HEK293 (cell line): Measurements from ENCODE around the gene FOXF1.

Source experiments
- CTCF ChIA-PET: fragments of 350-600 bp; formaldehyde crosslinking; extraction: SDS; loops from one replicate; lab custom pipeline; 2021; ENCODE audit warnings: antibody characterized with exemption; lab: Yijun Ruan, JAX
- POLR2A ChIA-PET: fragments of 300-600 bp; formaldehyde crosslinking; extraction: SDS; loops from one replicate; lab custom pipeline; 2020; ENCODE audit warnings: antibody characterized with exemption, inconsistent platforms; lab: Yijun Ruan, JAX
- H3K27ac ChIP-seq: fragments of 200-500 bp; sonication (Bioruptor generic); 2 replicates; pipeline ENCODE4 v1.5.1; 2014; ENCODE audit warnings: low read depth, low read length, control low read depth, inconsistent platforms; ENCODE audit errors: extremely low read depth
- H3K36me3 ChIP-seq, 2 experiments: fragments of 200-500 bp in 1 of 2; sonication (Bioruptor generic) in 1 of 2; 1 replicate in 1 of 2; 2 replicates in 1 of 2; pipeline ENCODE4 v1.5.1; 2014 to 2017; ENCODE audit warnings: inconsistent platforms in 2 of 2, low read length in 2 of 2; ENCODE audit not compliant: control insufficient read depth in 2 of 2, insufficient read depth in 1 of 2
- H3K4me1 ChIP-seq: fragments of 200-500 bp; sonication (Bioruptor generic); 2 replicates; pipeline ENCODE4 v1.5.1; 2014; ENCODE audit warnings: mild to moderate bottlenecking, low read length, inconsistent platforms; ENCODE audit not compliant: control insufficient read depth, insufficient read depth
- H3K4me3 ChIP-seq: 2 replicates; pipeline ENCODE4 v1.5.1; 2011; ENCODE audit warnings: low read depth, mild to moderate bottlenecking, control low read depth, low read length, moderate library complexity
- H3K9me3 ChIP-seq: fragments of 200-500 bp; sonication (Bioruptor generic); 2 replicates; pipeline ENCODE4 v1.5.1; 2014; ENCODE audit warnings: low read depth, low read length, inconsistent platforms; ENCODE audit not compliant: control insufficient read depth, insufficient read depth
- EGR2 ChIP-seq: fragments of 450-650 bp; formaldehyde crosslinking; IDR thresholded peaks from 2 replicates; pipeline ENCODE4 v1.5.1; 2016; ENCODE audit warnings: low read depth, missing biosample characterization, missing genetic modification characterization
- GLIS1 ChIP-seq: fragments of 450-650 bp; formaldehyde crosslinking; IDR thresholded peaks from 2 replicates; pipeline ENCODE4 v1.5.1; 2016; ENCODE audit warnings: missing biosample characterization, missing genetic modification characterization
- SCRT2 ChIP-seq: fragments of 450-650 bp; formaldehyde crosslinking; IDR thresholded peaks from 2 replicates; pipeline ENCODE4 v1.5.1; 2016; ENCODE audit warnings: missing biosample characterization, missing genetic modification characterization
- SP2 ChIP-seq: fragments of 450-650 bp; formaldehyde crosslinking; IDR thresholded peaks from 2 replicates; pipeline ENCODE4 v1.5.1; 2016; ENCODE audit warnings: missing biosample characterization, missing genetic modification characterization
- WT1 ChIP-seq: fragments of 450-650 bp; formaldehyde crosslinking; IDR thresholded peaks from 2 replicates; pipeline ENCODE4 v1.5.1; 2016; ENCODE audit warnings: missing biosample characterization, missing genetic modification characterization
- ZFHX2 ChIP-seq: fragments of 450-650 bp; formaldehyde crosslinking; conservative IDR thresholded peaks from 2 replicates; pipeline ENCODE4 v1.5.1; 2016; ENCODE audit warnings: missing biosample characterization, missing genetic modification characterization
- ZNF202 ChIP-seq: fragments of 450-650 bp; formaldehyde crosslinking; IDR thresholded peaks from 2 replicates; pipeline ENCODE4 v1.5.1; 2016; ENCODE audit warnings: missing biosample characterization, missing genetic modification characterization, borderline replicate concordance
- ZNF24 ChIP-seq: fragments of 450-650 bp; formaldehyde crosslinking; IDR thresholded peaks from 2 replicates; pipeline ENCODE4 v1.5.1; 2016; ENCODE audit warnings: missing biosample characterization, missing genetic modification characterization
- ZNF335 ChIP-seq: fragments of 450-650 bp; formaldehyde crosslinking; conservative IDR thresholded peaks from 2 replicates; pipeline ENCODE4 v1.5.1; 2016; ENCODE audit warnings: missing biosample characterization, missing genetic modification characterization
- ZNF514 ChIP-seq: fragments of 450-650 bp; formaldehyde crosslinking; IDR thresholded peaks from 2 replicates; pipeline ENCODE4 v1.5.1; 2016; ENCODE audit warnings: missing biosample characterization, missing genetic modification characterization
- ZNF560 ChIP-seq: fragments of 450-650 bp; formaldehyde crosslinking; IDR thresholded peaks from 2 replicates; pipeline ENCODE4 v1.5.1; 2017; ENCODE audit warnings: missing biosample characterization, missing genetic modification characterization, borderline replicate concordance
- ZNF654 ChIP-seq: fragments of 450-650 bp; formaldehyde crosslinking; IDR thresholded peaks from 2 replicates; pipeline ENCODE4 v1.5.1; 2016; ENCODE audit warnings: low read depth, missing biosample characterization, missing genetic modification characterization
- ZNF660 ChIP-seq: fragments of 450-650 bp; IDR thresholded peaks from 2 replicates; pipeline ENCODE4 v1.5.1; 2018; ENCODE audit warnings: missing biosample characterization, mild to moderate bottlenecking, missing genetic modification characterization
- TF ChIP-seq, protein P1 (sequence below): fragments of 450-650 bp; formaldehyde crosslinking; IDR thresholded peaks from 2 replicates; pipeline ENCODE4 v1.5.1; 2016; ENCODE audit warnings: missing biosample characterization, missing genetic modification characterization
- TF ChIP-seq, protein P2 (sequence below): fragments of 450-650 bp; formaldehyde crosslinking; IDR thresholded peaks from 2 replicates; pipeline ENCODE4 v1.5.1; 2016; ENCODE audit warnings: missing biosample characterization, missing genetic modification characterization
- TF ChIP-seq, protein P3 (sequence below): fragments of 450-650 bp; formaldehyde crosslinking; IDR thresholded peaks from 2 replicates; pipeline ENCODE4 v1.5.1; 2017; ENCODE audit warnings: missing biosample characterization, missing genetic modification characterization

FOXF1 gene

DNA sequence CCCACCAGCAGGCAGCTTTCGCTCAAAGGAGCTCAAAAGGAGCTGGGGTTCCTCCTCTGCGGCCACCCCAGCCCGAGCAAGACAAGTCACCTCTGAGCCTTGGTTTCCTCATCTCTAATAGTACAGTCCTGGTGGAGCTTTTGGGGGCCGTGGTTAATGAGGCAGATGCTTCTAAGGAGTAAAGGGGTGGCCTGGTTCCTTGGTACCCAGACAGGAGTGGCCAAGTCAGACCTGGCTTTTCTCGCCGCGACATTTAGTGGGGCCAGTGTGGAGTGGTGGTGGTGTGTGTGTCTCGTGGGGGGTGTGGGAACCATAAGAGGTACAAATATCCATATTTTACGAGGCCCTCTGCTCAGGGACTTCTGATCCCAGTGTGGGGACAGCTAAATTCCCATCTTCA, 6.7 kb downstream of the FOXF1 start (continued):
- TF ChIP-seq, protein P1, sequence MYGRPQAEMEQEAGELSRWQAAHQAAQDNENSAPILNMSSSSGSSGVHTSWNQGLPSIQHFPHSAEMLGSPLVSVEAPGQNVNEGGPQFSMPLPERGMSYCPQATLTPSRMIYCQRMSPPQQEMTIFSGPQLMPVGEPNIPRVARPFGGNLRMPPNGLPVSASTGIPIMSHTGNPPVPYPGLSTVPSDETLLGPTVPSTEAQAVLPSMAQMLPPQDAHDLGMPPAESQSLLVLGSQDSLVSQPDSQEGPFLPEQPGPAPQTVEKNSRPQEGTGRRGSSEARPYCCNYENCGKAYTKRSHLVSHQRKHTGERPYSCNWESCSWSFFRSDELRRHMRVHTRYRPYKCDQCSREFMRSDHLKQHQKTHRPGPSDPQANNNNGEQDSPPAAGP (tag by site-specific recombination): no peak
- TF ChIP-seq ZNF514 (tag by site-specific recombination): no peak
- TF ChIP-seq GLIS1 (tag by site-specific recombination): no peak
- no peak for TF ChIP-seq ZNF560 (tag by site-specific recombination)

DNA sequence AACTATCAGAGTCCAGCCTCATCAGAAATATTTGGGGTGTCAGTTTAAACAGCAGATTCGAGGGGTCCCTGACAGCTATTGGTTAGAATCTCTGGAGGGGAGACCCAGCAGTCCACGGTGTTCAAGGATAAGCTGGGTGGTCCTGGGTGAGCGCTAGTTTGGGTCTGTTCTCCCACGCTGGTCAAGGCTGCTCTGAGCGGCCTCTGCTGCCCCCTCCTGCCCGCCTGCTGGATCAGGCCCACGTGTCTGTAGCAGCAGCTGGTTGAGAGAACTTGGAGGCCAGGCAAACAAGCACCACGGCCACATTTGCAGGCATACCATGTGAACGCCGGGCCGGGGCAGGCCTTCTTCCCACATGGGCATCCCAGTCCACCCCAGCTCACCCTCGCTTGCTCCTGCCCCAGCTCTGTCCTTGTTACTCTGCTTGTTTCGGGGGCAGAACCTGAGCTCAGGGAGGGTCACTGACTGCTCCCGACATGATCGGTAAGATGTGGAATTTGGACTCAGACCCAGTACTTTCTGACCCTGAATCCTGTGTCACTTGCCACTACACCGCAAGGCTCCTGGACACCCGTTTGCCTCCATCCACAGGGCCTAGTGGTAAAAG, 7.4 kb downstream of the FOXF1 start:
- ChIA-PET POLR2A (interaction anchor here (0.6 to 2.3 kb wide), 4 partner anchors 134 to 445 kb away, joined by 3 to 15 read pairs (median 6); no protein-coding TSS in a partner anchor), CTCF (interaction anchor here (0.5 to 6.0 kb wide), 57 partner anchors 8 to 1371 kb away, joined by 3 to 135 read pairs (median 4); no protein-coding TSS in a partner anchor)
- H3K27ac ChIP-seq: no peak overlapping the region
- H3K36me3 ChIP-seq: peaks cover 0 to 18% of the 10 kb centered on the region in 2 experiments; a peak in 1 of 3 replicates
- H3K4me3 ChIP-seq: no peak overlapping the region
- peak; percentile 60; the same call in 1 of the 2 replicates for TF ChIP-seq EGR2
- TF ChIP-seq ZNF660 (tag by site-specific recombination): 0 out of 2 replicates have a peak, but pooled peaks have one; percentile 20
- TF ChIP-seq ZNF335 (tag by site-specific recombination): peak; percentile 22; the same call in 1 of the 2 replicates
- TF ChIP-seq WT1: no peak
- TF ChIP-seq, protein P2, sequence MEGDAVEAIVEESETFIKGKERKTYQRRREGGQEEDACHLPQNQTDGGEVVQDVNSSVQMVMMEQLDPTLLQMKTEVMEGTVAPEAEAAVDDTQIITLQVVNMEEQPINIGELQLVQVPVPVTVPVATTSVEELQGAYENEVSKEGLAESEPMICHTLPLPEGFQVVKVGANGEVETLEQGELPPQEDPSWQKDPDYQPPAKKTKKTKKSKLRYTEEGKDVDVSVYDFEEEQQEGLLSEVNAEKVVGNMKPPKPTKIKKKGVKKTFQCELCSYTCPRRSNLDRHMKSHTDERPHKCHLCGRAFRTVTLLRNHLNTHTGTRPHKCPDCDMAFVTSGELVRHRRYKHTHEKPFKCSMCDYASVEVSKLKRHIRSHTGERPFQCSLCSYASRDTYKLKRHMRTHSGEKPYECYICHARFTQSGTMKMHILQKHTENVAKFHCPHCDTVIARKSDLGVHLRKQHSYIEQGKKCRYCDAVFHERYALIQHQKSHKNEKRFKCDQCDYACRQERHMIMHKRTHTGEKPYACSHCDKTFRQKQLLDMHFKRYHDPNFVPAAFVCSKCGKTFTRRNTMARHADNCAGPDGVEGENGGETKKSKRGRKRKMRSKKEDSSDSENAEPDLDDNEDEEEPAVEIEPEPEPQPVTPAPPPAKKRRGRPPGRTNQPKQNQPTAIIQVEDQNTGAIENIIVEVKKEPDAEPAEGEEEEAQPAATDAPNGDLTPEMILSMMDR (tag by site-specific recombination): peak; percentile 88
- peak; percentile 64 for TF ChIP-seq ZFHX2 (tag by site-specific recombination)
- no peak for TF ChIP-seq ZNF24 (tag by site-specific recombination)
- TF ChIP-seq, protein P3, sequence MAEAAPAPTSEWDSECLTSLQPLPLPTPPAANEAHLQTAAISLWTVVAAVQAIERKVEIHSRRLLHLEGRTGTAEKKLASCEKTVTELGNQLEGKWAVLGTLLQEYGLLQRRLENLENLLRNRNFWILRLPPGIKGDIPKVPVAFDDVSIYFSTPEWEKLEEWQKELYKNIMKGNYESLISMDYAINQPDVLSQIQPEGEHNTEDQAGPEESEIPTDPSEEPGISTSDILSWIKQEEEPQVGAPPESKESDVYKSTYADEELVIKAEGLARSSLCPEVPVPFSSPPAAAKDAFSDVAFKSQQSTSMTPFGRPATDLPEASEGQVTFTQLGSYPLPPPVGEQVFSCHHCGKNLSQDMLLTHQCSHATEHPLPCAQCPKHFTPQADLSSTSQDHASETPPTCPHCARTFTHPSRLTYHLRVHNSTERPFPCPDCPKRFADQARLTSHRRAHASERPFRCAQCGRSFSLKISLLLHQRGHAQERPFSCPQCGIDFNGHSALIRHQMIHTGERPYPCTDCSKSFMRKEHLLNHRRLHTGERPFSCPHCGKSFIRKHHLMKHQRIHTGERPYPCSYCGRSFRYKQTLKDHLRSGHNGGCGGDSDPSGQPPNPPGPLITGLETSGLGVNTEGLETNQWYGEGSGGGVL (tag by site-specific recombination): no peak
- TF ChIP-seq ZNF654: peak; percentile 74
- no peaks in the 10 kb centered on the region for H3K4me1 ChIP-seq
- no peaks in the 10 kb centered on the region for H3K9me3 ChIP-seq

DNA sequence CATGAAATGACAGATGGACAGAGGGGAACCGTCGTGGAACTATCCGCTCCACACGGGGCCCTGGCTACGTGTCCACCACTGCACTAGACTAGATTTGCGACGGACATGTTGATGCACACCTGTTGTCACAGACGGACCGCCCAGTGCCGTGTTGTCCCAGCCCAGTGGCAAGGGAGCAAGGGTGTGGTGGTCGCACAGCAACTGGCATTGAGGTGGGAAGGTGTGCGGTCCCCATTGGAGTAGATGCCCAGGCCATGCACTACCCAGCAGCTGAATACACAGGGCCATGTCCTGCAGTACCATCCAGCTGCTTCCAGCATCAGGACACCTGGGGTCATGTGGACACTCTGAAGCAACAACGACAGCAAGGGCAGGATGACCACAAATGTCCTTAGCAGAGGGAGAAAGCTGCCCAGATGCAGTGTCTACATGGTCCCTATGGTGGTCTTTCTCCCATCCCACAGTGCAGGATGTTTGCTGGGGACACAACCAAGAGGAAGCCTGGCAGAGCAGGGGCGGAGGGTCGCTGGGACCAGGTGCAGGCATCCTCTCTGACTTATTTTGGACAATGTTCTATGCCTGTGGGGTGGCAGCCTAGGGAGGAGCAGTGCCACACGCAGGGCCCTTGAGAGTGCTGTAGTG, 8.8 kb downstream of the FOXF1 start:
- no peak for TF ChIP-seq SP2 (tag by site-specific recombination)
- TF ChIP-seq ZNF202 (tag by site-specific recombination): no peak
- TF ChIP-seq SCRT2 (tag by site-specific recombination): 0 out of 2 replicates have a peak, but pooled peaks have one; percentile 16
- Histone ChIP-seq H3K4me1 (no peaks in the 10 kb centered on the region), H3K27ac (no peak overlapping the region), H3K9me3 (no peaks in the 10 kb centered on the region), H3K4me3 (no peak overlapping the region), H3K36me3 (peaks cover 0 to 8% of the 10 kb centered on the region in 2 experiments; a peak in 1 of 3 replicates)
- POLR2A ChIA-PET: interaction anchor here (2.3 kb wide), 1 partner anchor 266 kb away, joined by 15 read pairs; no protein-coding TSS in a partner anchor
- CTCF ChIA-PET: interaction anchor here (0.6 to 6.0 kb wide), 25 partner anchors 8 to 698 kb away, joined by 3 to 135 read pairs (median 6); no protein-coding TSS in a partner anchor
